GM12878 (cell line): ENCODE data around the gene SEMA3D. TPM values are rescaled to one million over a fixed set of nuclear protein-coding genes. Genes with fewer than 3 reads are reported as not detected.

ENCODE experiments used
- ATAC-seq: fragments of 200-7000 bp; cut with Tn5 transposase; 3 replicates; pipeline ENCODE4 v1.9.1; 2020; ENCODE audit warnings: mild to moderate bottlenecking, moderate library complexity
- BruUV-seq: library from RNA; stranded (reverse); fragments of 400-500 nt; replicated peaks from 2 replicates; lab custom pipeline; 2021; lab: Mats Ljungman, UMichigan
- CTCF ChIA-PET: fragments of 300-600 bp; sonication (Branson Sonifier 250); formaldehyde crosslinking; extraction: SDS; loops from one replicate; lab custom pipeline; 2021; ENCODE audit warnings: inconsistent platforms; lab: Yijun Ruan, JAX
- POLR2A ChIA-PET: fragments of 350-600 bp; formaldehyde crosslinking; extraction: SDS; loops from one replicate; lab custom pipeline; 2021; ENCODE audit warnings: inconsistent platforms; lab: Charles Lee
- RAD21 ChIA-PET: fragments of 300-600 bp; sonication (Branson Sonifier 250); formaldehyde crosslinking; loops from one replicate; lab custom pipeline; 2023; ENCODE audit warnings: antibody characterized with exemption; ENCODE audit not compliant: unreplicated experiment; lab: Charles Lee
- SMC1A ChIA-PET: fragments of 300-600 bp; sonication (Branson Sonifier 250); formaldehyde crosslinking; loops from one replicate; lab custom pipeline; 2023; ENCODE audit not compliant: unreplicated experiment, uncharacterized antibody; lab: Charles Lee
- DNase-seq: peaks from one replicate; pipeline ENCODE4 v3.0.0-alpha.2; 2011; ENCODE audit warnings: low read depth, low spot score
- FAIRE-seq: peaks from 3 replicates; lab custom pipeline; 2011; peaks lifted over from hg19 to GRCh38; lab: Jason Lieb, UNC
- H2AFZ ChIP-seq: 2 replicates; pipeline ENCODE4 v1.6.0; 2011; ENCODE audit warnings: low read depth, low read length, control low read depth; ENCODE audit not compliant: control insufficient read depth
- H3K27ac ChIP-seq: 2 replicates; pipeline ENCODE4 v1.5.1; 2011; ENCODE audit warnings: control low read depth; ENCODE audit not compliant: control insufficient read depth, insufficient read depth
- H3K27me3 ChIP-seq, 2 experiments: replicated peaks in 1 of 2; 2 replicates each; pipeline versions ENCODE4 v1.6.0 to v1.6.1; 2011; ENCODE audit warnings: low read length in 1 of 2; ENCODE audit not compliant: control insufficient read depth in 2 of 2, insufficient read depth in 2 of 2
- H3K36me3 ChIP-seq, 2 experiments: 2 replicates each; pipeline ENCODE4 v1.5.1; 2011; ENCODE audit warnings: low read length in 1 of 2; ENCODE audit not compliant: control insufficient read depth in 2 of 2, insufficient read depth in 2 of 2
- H3K4me1 ChIP-seq: 2 replicates; pipeline ENCODE4 v1.6.1; 2011; ENCODE audit warnings: mild to moderate bottlenecking, low read length, moderate library complexity, mixed read lengths; ENCODE audit not compliant: control insufficient read depth, insufficient read depth
- H3K4me2 ChIP-seq: 2 replicates; pipeline ENCODE4 v1.6.0; 2011; ENCODE audit warnings: control low read depth; ENCODE audit not compliant: control insufficient read depth, insufficient read depth
- H3K4me3 ChIP-seq: fragments of 200-600 bp; sonication (generic); 2 replicates; pipeline ENCODE4 v1.5.1; 2016
- H3K79me2 ChIP-seq: 2 replicates; pipeline ENCODE4 v1.6.0; 2011; ENCODE audit warnings: low read length; ENCODE audit not compliant: control insufficient read depth, insufficient read depth
- H3K9ac ChIP-seq: 2 replicates; pipeline ENCODE4 v1.8.0; 2011; ENCODE audit warnings: low read length, control low read depth, mixed read lengths; ENCODE audit not compliant: control insufficient read depth, insufficient read depth
- H3K9me3 ChIP-seq: replicated peaks from 3 replicates; pipeline ENCODE4 v1.5.1; 2011; ENCODE audit warnings: mild to moderate bottlenecking, low read length; ENCODE audit not compliant: control insufficient read depth, insufficient read depth
- H4K20me1 ChIP-seq: 2 replicates; pipeline ENCODE4 v1.6.0; 2011; ENCODE audit not compliant: control insufficient read depth, insufficient read depth
- CTCF ChIP-seq, 3 experiments: IDR thresholded peaks in 2 of 3; conservative IDR thresholded peaks in 1 of 3; 2 replicates each; pipeline ENCODE4 v1.5.1; 2011; ENCODE audit warnings: low read depth in 3 of 3, low read length in 3 of 3, mild to moderate bottlenecking in 3 of 3, control low read depth in 2 of 3, moderate library complexity in 2 of 3, inconsistent platforms in 1 of 3, mixed read lengths in 1 of 3; ENCODE audit not compliant: control insufficient read depth in 2 of 3, insufficient read depth in 1 of 3; ENCODE audit errors: extremely low read depth in 1 of 3
- HDAC6 ChIP-seq: fragments of 200-600 bp; sonication (generic); IDR thresholded peaks from one replicate; pipeline ENCODE4 v1.8.0; 2017; ENCODE audit warnings: antibody characterized with exemption; ENCODE audit not compliant: unreplicated experiment
- PRDM15 ChIP-seq: fragments of 450-650 bp; formaldehyde crosslinking; IDR thresholded peaks from 2 replicates; pipeline ENCODE4 v1.4.0; 2020; ENCODE audit warnings: mild to moderate bottlenecking, moderate library complexity
- RELA ChIP-seq: fragments of 450-650 bp; IDR thresholded peaks from 2 replicates; pipeline ENCODE4 v1.8.0; 2014; ENCODE audit warnings: borderline replicate concordance; ENCODE audit not compliant: partially characterized antibody
- SMC3 ChIP-seq: IDR thresholded peaks from 2 replicates; pipeline ENCODE4 v1.6.1; 2011; ENCODE audit warnings: low read length, improper control_type of control experiment, borderline replicate concordance
- TARDBP ChIP-seq: IDR thresholded peaks from 2 replicates; pipeline ENCODE4 v1.6.1; 2016; ENCODE audit warnings: borderline replicate concordance
- ZBTB40 ChIP-seq: fragments of 450-650 bp; IDR thresholded peaks from 2 replicates; pipeline ENCODE4 v1.6.1; 2016; ENCODE audit warnings: mild to moderate bottlenecking, moderate library complexity, borderline replicate concordance
- WGBS: methylation state at CpG from one replicate; pipeline ENCODE4 v1.1.6; 2016; ENCODE audit warnings: low lambda C conversion rate; ENCODE audit not compliant: insufficient replicate concordance, insufficient coverage; ENCODE audit errors: missing lambda C conversion rate; 5-methylcytosine and 5-hydroxymethylcytosine counted together
- in situ Hi-C: fragments of 300-500 bp; cut with MboI; formaldehyde crosslinking; loops from 9 replicates; pipeline ENCODE4 v1.14.3; 2018; ENCODE audit warnings: mixed read lengths
- intact Hi-C: fragments of 100-400 bp; cut with micrococcal nuclease; formaldehyde crosslinking; loops from one replicate; pipeline ENCODE4 v1.14.2; 2022; ENCODE audit not compliant: unreplicated experiment
- polyA plus RNA-seq, 11 experiments: library from polyadenylated mRNA; depleted of rRNA in 4 of 11; unstranded in 6 of 11; stranded (reverse) in 5 of 11; fragments of >200 nt; fragmentation: Nextera tagmentation in 4 of 11; fragmentation: Illumina TruSeq in 1 of 11; extraction: Ambion mirVana in 4 of 11; extraction: Trizol in 1 of 11; gene quantifications; 1 replicate in 1 of 11; 2 replicates in 10 of 11; pipeline versions ENCODE4 v1.2.1 to v1.2.3, GENCODE V29; 2011 to 2016; ENCODE audit warnings: inconsistent platforms in 2 of 11, missing spikeins in 2 of 11, low read depth in 1 of 11
- total RNA-seq, 4 experiments: library from RNA; depleted of rRNA in 3 of 4; stranded (reverse); fragments of >200 nt in 3 of 4; fragmentation: Illumina TruSeq in 1 of 4; extraction: Trizol in 1 of 4; gene quantifications; 2 replicates each; pipeline versions ENCODE4 v1.2.1 to v1.2.3, GENCODE V29; 2013 to 2021

SEMA3D gene
- total and polyA plus RNA-seq, 10 of the 15 experiments (the other 5 are each of a cell fraction or from before 2014, with no cell fraction given), result 0.04 TPM; not detected in 9

GRCh38 chr7:85011127-85011526 lies 175.7 kb downstream of the SEMA3D start:
- FAIRE-seq (no peak), DNase-seq (no peak), ATAC-seq (no peak)
- ChIA-PET SMC1A (interaction anchor here (1.1 to 3.7 kb wide), 2 partner anchors 10 to 11 kb away, joined by 3 to 15 read pairs; no protein-coding TSS in a partner anchor), RAD21 (no interaction called here), CTCF (interaction anchor here (1.5 to 1.6 kb wide), 3 partner anchors 9 to 1075 kb away, joined by 3 to 4 read pairs (median 4); no protein-coding TSS in a partner anchor), POLR2A (no interaction called here)
- H2AFZ ChIP-seq, result no peak overlapping the region
- H3K4me2 ChIP-seq, result no peak overlapping the region
- H3K27me3 ChIP-seq, result no peaks in the 10 kb centered on the region
- no peak overlapping the region for H3K9ac ChIP-seq
- no TSS peak for BruUV-seq
- no peaks in the 10 kb centered on the region for H3K4me1 ChIP-seq
- no peaks in the 10 kb centered on the region for H4K20me1 ChIP-seq
- no peaks in the 10 kb centered on the region for H3K36me3 ChIP-seq
- no peak overlapping the region for H3K27ac ChIP-seq
- WGBS, result 30% methylated on average over 4 of the region's 4 CpGs
- intact Hi-C loops, result no loop called here
- H3K9me3 ChIP-seq, result no peaks in the 10 kb centered on the region
- in situ Hi-C loops, result no loop called here
- no peak for TF ChIP-seq TARDBP
- TF ChIP-seq ZBTB40, result no peak
- TF ChIP-seq PRDM15 (CRISPR knock-in tag), result no peak
- no peak for TF ChIP-seq SMC3
- no peak for TF ChIP-seq HDAC6
- TF ChIP-seq CTCF (IDR thresholded peaks at IDR 0.05 in 2 of 3, conservative IDR thresholded peaks at IDR 0.05 in 1 of 3; ENCODE audit: control insufficient read depth in 2 of 3, extremely low read depth in 1 of 3, insufficient read depth in 1 of 3, low read depth in 3 of 3, low read length in 3 of 3), result no peak
- no peak for TF ChIP-seq RELA
- no peak overlapping the region for H3K4me3 ChIP-seq
- no peaks in the 10 kb centered on the region for H3K79me2 ChIP-seq
